ENCODE measurements around the gene PTCSC3. TPM values are rescaled to one million over a fixed set of nuclear protein-coding genes. Genes with fewer than 3 reads are reported as not detected.

Gene PTCSC3
- total RNA-seq, 2 experiments from 2014 or later, result not detected

DNA sequence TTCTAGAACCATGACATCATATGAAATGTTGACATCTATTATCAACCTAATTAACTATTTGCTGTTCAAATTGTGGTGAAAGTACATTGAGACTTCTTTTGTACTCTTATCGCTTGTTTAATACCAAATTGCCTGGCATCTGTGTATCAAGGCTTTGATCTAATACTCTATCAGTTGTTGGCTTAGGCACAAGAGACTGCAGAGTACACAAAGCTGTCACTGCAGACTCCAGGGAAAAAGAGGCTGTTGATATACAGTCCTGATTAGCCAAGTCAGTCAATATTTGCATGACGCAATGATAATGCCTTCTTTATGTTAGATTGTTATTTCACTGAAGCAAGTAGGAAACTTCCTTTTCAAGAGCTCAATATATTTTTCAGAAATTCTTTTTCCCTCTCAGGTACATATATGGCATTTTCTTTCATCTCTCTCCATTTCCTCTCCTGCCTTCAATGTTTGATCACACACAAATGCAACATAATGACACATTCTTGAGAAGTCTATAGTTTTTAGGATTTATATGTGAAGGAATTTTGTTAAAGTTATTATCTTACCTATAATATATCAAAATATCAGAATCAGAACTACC lies 32.3 kb upstream of the PTCSC3 start:
- H3K4me3 Mint-ChIP-seq, result no peak overlapping the region
- POLR2A ChIA-PET, result no interaction called here
- CTCF ChIA-PET, result no interaction called here

DNA sequence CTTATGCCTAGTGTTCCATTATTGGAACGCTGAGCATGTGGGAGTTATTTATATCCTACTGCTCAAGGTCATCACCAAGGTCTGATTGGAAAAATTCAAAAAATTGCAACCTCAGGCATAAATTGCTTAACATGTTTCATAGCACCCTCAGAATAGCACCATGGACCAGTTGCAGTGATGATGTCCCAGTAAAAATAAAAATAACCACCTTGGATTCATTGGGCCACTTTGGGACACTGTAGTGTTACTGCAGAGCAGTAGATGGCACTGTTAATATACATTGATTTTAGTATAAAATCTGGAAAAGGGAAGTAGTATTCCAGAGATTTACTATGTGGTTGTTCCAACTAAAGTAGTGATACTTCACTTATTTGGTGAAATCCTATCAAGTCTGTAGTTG lies 31.0 kb upstream of the PTCSC3 start:
- ChIA-PET CTCF (no interaction called here), POLR2A (no interaction called here)
- no peak overlapping the region for H3K27ac Mint-ChIP-seq
- no peaks in the 10 kb centered on the region for H3K9me3 Mint-ChIP-seq (ENCODE audit: insufficient read depth)
- DNase-seq (no peak), ATAC-seq (no peak)
- H3K4me3 Mint-ChIP-seq, result no peak overlapping the region
- H3K27me3 Mint-ChIP-seq (ENCODE audit: low read depth), result peaks cover 3% of the 10 kb centered on the region
- no peaks in the 10 kb centered on the region for H3K36me3 Mint-ChIP-seq (ENCODE audit: low read depth)
- H3K4me1 Mint-ChIP-seq (ENCODE audit: low read depth), result no peaks in the 10 kb centered on the region

More for the DNA sequence above, 32.3 kb upstream of the PTCSC3 start:
- DNase-seq, result no peak
- Mint-ChIP-seq H3K36me3 (ENCODE audit: low read depth) (no peaks in the 10 kb centered on the region), H3K9me3 (ENCODE audit: insufficient read depth) (no peaks in the 10 kb centered on the region), H3K4me1 (ENCODE audit: low read depth) (no peaks in the 10 kb centered on the region), H3K27me3 (ENCODE audit: low read depth) (peaks cover 6% of the 10 kb centered on the region), H3K27ac (no peak overlapping the region)
- ATAC-seq, result no peak

DNA sequence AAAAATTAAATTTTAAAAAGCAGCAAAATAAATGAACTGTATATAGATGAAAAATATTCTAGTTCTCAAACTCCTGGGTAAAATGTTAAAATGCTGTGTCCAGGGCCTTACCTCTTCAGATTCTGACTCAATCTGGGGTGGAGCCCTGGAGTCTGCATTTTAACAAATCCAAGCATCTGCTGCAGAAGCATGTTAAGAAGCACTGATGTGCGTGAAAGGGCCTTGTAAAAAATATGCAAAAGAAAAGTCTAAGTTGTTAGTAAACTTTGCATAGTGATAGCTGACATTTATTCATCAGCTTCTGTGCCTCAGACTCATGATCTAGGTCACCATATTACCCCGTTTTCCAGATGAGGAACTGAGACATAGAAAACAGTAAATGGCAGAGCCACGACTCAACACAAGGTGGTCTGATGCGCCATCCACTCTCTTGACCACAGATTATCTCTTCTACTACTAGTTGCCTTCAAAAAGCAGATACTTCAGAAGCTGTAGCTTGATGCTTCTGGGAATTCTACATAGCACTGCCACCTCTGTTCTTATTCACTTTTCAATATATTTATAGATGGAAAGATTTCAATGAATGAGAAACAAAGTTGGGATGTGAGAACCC lies 28.0 kb upstream of the PTCSC3 start:
- DNase-seq (no peak), ATAC-seq (no peak)
- H3K9me3 Mint-ChIP-seq (ENCODE audit: insufficient read depth), result no peaks in the 10 kb centered on the region
- H3K4me1 Mint-ChIP-seq (ENCODE audit: low read depth), result no peaks in the 10 kb centered on the region
- no peak overlapping the region for H3K27ac Mint-ChIP-seq
- H3K27me3 Mint-ChIP-seq (ENCODE audit: low read depth), result peaks cover 3% of the 10 kb centered on the region
- POLR2A ChIA-PET, result no interaction called here
- CTCF ChIA-PET, result no interaction called here
- no peak overlapping the region for H3K4me3 Mint-ChIP-seq
- H3K36me3 Mint-ChIP-seq (ENCODE audit: low read depth), result no peaks in the 10 kb centered on the region

DNA sequence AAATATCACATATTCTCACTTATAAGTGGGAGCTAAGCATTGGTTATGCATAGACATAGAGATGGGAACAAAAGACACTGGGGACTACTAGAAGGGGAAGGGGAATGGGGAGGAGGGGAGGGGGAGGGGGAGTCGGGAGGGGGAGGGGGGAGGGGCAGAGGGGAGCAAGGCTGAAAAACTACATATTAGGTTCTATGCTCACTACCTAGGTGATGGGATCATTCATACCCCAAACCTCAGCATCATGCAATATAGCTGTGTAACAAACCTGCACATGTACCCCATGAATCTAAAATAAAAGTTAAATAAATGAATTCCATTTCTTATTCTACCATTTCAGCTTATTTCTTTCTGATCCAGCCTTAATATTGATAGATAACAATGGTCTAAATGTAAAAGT lies 21.9 kb upstream of the PTCSC3 start:
- ChIA-PET POLR2A (no interaction called here), CTCF (no interaction called here)

DNA sequence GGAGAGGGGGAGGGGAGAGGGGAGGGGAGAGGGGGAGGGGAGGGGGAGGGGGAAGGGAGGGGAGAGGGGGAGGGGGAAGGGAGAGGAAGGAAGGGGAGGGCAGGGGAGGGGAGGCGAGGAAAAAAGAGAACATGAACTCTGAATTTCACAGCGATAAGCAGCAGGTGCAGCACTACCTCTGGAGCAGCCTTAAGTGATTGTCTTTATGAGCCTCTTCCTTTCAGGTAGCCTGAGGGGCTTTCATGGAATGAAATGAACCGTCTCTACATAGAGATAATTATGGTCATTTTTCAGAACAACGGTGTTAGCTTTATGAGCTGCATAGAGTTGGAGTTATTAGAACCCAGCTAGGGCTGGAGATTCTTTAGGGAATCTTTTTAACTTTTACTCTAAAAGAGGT lies 18.1 kb upstream of the PTCSC3 start:
- Mint-ChIP-seq H3K4me1 (ENCODE audit: low read depth) (no peaks in the 10 kb centered on the region), H3K27ac (no peak overlapping the region), H3K9me3 (ENCODE audit: insufficient read depth) (no peaks in the 10 kb centered on the region), H3K27me3 (ENCODE audit: low read depth) (no peaks in the 10 kb centered on the region), H3K4me3 (no peak overlapping the region), H3K36me3 (ENCODE audit: low read depth) (no peaks in the 10 kb centered on the region)
- CTCF ChIA-PET, result no interaction called here
- ATAC-seq (no peak), DNase-seq (no peak)
- POLR2A ChIA-PET, result no interaction called here

More for the DNA sequence above, 21.9 kb upstream of the PTCSC3 start:
- H3K4me1 Mint-ChIP-seq (ENCODE audit: low read depth), result no peaks in the 10 kb centered on the region
- no peaks in the 10 kb centered on the region for H3K9me3 Mint-ChIP-seq (ENCODE audit: insufficient read depth)
- DNase-seq (no peak), ATAC-seq (no peak)
- no peak overlapping the region for H3K27ac Mint-ChIP-seq
- no peaks in the 10 kb centered on the region for H3K27me3 Mint-ChIP-seq (ENCODE audit: low read depth)
- H3K4me3 Mint-ChIP-seq, result no peak overlapping the region
- H3K36me3 Mint-ChIP-seq (ENCODE audit: low read depth), result no peaks in the 10 kb centered on the region

DNA sequence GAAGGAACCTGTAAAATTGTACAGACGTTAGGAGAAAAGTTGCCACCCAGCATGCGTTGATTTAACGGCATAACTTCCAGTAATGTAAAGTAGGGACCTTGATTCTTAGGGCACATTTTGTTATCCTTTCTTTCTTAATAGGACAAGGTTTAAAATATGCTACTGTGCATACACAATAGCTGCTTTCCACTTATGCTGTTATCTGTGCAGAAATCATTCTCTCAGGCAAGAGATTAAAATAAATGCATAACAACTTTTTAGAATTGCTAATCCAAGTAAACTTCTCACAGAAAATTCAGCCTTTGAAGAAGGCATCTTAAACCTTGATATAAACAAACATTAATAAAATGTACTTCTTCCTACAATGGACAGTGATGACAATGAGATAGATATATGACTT lies 16.0 kb upstream of the PTCSC3 start:
- ChIA-PET CTCF (no interaction called here), POLR2A (no interaction called here)
- H3K27me3 Mint-ChIP-seq (ENCODE audit: low read depth), result no peaks in the 10 kb centered on the region
- H3K36me3 Mint-ChIP-seq (ENCODE audit: low read depth), result no peaks in the 10 kb centered on the region
- ATAC-seq, result no peak
- no peaks in the 10 kb centered on the region for H3K4me1 Mint-ChIP-seq (ENCODE audit: low read depth)
- H3K4me3 Mint-ChIP-seq, result no peak overlapping the region
- no peak for DNase-seq
- no peaks in the 10 kb centered on the region for H3K9me3 Mint-ChIP-seq (ENCODE audit: insufficient read depth)
- no peak overlapping the region for H3K27ac Mint-ChIP-seq

DNA sequence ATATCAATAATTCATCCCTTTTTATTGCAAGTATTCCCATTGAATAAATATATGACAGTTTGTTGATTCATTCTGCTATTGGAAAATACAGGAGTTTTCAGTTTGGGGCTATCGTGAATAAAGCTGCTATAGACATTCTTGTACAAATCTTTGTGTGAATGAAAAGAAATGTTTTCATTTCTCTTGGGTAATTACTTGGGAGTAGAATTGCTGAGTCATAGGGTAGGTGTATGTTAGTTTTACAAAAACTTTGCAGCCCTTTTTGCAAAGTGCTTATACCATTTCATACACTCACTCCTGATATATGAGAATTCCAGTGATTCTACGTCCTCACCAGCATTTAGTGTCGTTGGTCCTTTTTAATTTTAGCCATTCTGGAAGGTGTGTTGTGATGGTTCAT lies 6.9 kb upstream of the PTCSC3 start:
- Mint-ChIP-seq H3K4me3 (no peak overlapping the region), H3K36me3 (ENCODE audit: low read depth) (no peaks in the 10 kb centered on the region)
- POLR2A ChIA-PET, result no interaction called here

DNA sequence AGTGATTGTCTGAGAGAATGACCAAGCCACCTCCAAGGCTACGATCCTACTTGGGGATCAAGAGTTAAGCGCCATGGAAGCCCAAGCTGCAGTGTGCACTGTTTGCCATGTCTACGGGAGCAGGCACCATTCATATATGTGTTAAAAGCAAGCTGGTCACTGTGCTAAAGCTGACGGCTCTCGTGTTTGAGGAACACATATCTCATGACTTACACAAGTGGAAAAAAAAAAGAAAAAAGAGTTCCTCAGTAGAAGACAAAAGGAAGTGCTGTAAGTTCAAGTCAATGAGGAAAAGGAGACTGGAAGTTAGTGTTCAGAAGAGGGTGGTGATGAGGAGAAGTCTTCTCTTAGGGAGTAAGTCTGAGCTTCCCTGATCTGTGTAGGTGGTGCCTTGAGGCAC lies 4.9 kb upstream of the PTCSC3 start:
- no peak overlapping the region for H3K27ac Mint-ChIP-seq
- no peaks in the 10 kb centered on the region for H3K27me3 Mint-ChIP-seq (ENCODE audit: low read depth)
- ChIA-PET CTCF (no interaction called here), POLR2A (no interaction called here)
- no peaks in the 10 kb centered on the region for H3K36me3 Mint-ChIP-seq (ENCODE audit: low read depth)
- no peak overlapping the region for H3K4me3 Mint-ChIP-seq
- ATAC-seq (no peak), DNase-seq (no peak)
- H3K4me1 Mint-ChIP-seq (ENCODE audit: low read depth), result no peaks in the 10 kb centered on the region
- no peaks in the 10 kb centered on the region for H3K9me3 Mint-ChIP-seq (ENCODE audit: insufficient read depth)

More for the DNA sequence above, 6.9 kb upstream of the PTCSC3 start:
- CTCF ChIA-PET, result no interaction called here
- no peaks in the 10 kb centered on the region for H3K27me3 Mint-ChIP-seq (ENCODE audit: low read depth)
- no peak for DNase-seq
- no peak for ATAC-seq
- no peaks in the 10 kb centered on the region for H3K4me1 Mint-ChIP-seq (ENCODE audit: low read depth)
- no peak overlapping the region for H3K27ac Mint-ChIP-seq
- no peaks in the 10 kb centered on the region for H3K9me3 Mint-ChIP-seq (ENCODE audit: insufficient read depth)

DNA sequence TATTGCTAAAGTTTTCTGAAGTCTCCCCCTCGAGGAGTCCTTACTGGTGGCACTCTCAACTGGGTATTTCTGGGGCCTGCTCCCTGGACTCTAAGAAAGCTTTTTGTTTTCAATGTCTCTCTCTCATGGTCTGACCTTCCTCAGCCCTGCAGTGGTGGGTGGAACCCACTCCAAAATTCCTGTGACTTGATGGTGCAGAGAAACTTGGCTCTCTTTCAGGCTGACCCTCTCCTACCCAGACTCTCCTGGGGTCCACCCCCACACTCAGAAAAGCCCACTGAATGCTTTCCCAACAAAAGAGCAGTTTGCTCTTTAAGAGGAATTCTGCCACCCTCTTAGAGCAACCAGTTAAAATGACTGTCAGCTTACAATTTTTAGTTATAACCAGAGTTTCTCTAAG lies 967 bp upstream of the PTCSC3 start:
- Mint-ChIP-seq H3K27ac (no peak overlapping the region), H3K4me1 (ENCODE audit: low read depth) (no peaks in the 10 kb centered on the region), H3K9me3 (ENCODE audit: insufficient read depth) (no peaks in the 10 kb centered on the region), H3K27me3 (ENCODE audit: low read depth) (peaks cover 2% of the 10 kb centered on the region), H3K36me3 (ENCODE audit: low read depth) (no peaks in the 10 kb centered on the region), H3K4me3 (no peak overlapping the region)
- CTCF ChIA-PET, result no interaction called here
- ATAC-seq, result no peak
- POLR2A ChIA-PET, result no interaction called here
- no peak for DNase-seq

DNA sequence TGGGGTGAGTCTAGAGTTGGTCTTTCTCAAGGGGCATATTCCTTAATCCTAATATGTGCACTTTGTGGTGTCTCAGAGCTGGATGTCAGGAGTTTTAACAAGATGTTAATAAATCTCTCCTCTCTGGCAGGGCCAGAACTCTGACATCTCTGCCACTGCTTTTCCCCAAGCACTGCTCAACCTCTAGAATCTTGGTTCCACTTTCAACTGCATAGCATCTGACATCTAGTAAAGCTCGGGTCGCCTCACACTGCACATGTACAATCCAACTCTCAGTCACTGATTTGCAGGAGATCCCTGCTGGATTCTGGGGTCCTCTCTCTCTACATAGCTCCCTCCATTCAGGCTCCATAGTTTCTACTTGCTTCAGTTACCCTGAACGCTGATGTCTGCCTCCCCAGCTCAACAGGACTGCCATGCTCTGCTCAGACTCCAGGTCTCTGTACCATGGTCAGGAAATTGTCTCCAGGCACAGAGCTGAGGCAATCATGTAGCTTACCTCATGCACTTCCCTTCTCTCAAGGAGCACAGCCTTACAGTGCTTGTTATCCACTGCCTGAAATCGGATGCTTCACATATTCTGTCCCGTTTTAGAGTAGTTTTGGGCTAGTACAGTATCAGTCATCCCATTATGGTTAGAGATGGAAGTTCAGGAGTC lies 1.6 kb downstream of the PTCSC3 start:
- DNase-seq (no peak), ATAC-seq (no peak)
- POLR2A ChIA-PET, result no interaction called here
- Mint-ChIP-seq H3K36me3 (ENCODE audit: low read depth) (no peaks in the 10 kb centered on the region), H3K4me3 (no peak overlapping the region), H3K27me3 (ENCODE audit: low read depth) (peaks cover 7% of the 10 kb centered on the region), H3K27ac (no peak overlapping the region), H3K9me3 (ENCODE audit: insufficient read depth) (no peaks in the 10 kb centered on the region), H3K4me1 (ENCODE audit: low read depth) (no peaks in the 10 kb centered on the region)
- CTCF ChIA-PET, result interaction anchor here (1.2 kb wide), 1 partner anchor 105 kb away, joined by 3 read pairs; no protein-coding TSS in a partner anchor

DNA sequence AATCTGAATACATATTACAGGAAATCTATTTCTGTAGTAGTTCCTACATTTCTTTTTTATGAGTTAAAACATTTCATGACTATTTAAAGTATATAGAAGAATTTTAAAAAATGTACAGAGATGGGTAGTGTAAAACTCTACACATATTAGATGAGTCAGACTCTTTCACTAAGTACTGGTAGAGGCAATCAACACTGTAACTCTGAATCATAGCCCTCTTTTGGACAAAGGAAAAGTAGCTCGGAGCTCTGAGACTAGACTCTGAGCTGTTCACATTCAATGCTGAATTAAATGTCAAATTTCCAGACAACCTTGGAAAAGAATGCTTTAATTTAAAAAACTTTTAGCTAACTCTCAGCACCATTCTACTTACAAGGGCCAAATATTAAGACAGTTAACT lies 3.4 kb downstream of the PTCSC3 start:
- Mint-ChIP-seq H3K27ac (no peak overlapping the region), H3K36me3 (ENCODE audit: low read depth) (no peaks in the 10 kb centered on the region), H3K4me1 (ENCODE audit: low read depth) (no peaks in the 10 kb centered on the region), H3K9me3 (ENCODE audit: insufficient read depth) (no peaks in the 10 kb centered on the region), H3K27me3 (ENCODE audit: low read depth) (peaks cover 7% of the 10 kb centered on the region), H3K4me3 (no peak overlapping the region)
- CTCF ChIA-PET, result no interaction called here
- no peak for ATAC-seq
- POLR2A ChIA-PET, result no interaction called here
- DNase-seq, result no peak

DNA sequence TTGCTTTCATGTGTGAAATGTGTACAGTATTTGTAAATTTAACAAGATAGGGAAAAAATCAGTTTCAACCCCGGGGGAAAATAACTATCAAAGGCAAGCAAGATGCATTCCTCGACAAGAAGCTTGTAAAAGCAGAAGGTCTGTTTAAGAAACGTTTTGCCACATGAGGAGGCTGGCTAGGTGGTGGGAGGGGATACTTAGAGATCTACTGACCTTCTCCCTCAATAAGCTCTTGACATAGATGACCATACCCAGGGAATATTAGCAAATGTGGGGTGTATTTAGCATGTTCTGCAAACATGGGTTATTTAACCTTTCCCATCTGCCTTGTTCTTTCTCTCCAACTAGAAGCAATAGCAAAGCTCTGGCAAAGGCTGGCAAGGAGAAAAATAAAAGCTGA lies 4.9 kb downstream of the PTCSC3 start:
- POLR2A ChIA-PET, result no interaction called here

DNA sequence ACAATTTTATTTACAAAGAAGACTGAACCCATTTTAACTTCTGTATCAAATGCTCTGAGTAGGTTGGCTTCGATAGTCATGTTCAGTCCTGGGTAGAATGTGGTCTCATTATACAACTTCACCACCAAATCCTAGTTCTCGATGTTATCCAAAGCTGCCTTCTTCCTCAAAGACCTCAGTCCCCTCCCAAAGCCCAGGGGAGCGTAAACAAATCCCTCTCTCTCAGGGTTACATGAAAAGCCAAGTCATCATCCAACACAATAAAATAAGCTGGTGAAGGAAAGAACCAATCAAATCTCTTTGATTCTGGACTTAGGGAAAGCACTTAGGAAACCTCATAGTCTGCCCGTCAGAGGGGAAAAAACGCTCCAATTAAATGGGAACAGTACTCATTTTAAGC lies 9.1 kb downstream of the PTCSC3 start:
- Mint-ChIP-seq H3K9me3 (ENCODE audit: insufficient read depth) (no peaks in the 10 kb centered on the region), H3K36me3 (ENCODE audit: low read depth) (no peaks in the 10 kb centered on the region), H3K27ac (no peak overlapping the region), H3K27me3 (ENCODE audit: low read depth) (peaks cover 4% of the 10 kb centered on the region), H3K4me3 (no peak overlapping the region), H3K4me1 (ENCODE audit: low read depth) (no peaks in the 10 kb centered on the region)
- DNase-seq (no peak), ATAC-seq (no peak)
- ChIA-PET POLR2A (no interaction called here), CTCF (no interaction called here)

More for the DNA sequence above, 4.9 kb downstream of the PTCSC3 start:
- CTCF ChIA-PET, result no interaction called here
- DNase-seq (no peak), ATAC-seq (no peak)
- Mint-ChIP-seq H3K4me3 (no peak overlapping the region), H3K36me3 (ENCODE audit: low read depth) (no peaks in the 10 kb centered on the region), H3K4me1 (ENCODE audit: low read depth) (no peaks in the 10 kb centered on the region), H3K27ac (no peak overlapping the region), H3K27me3 (ENCODE audit: low read depth) (peaks cover 7% of the 10 kb centered on the region), H3K9me3 (ENCODE audit: insufficient read depth) (no peaks in the 10 kb centered on the region)
